ENCODE data around the gene EIF4EBP3. TPM values are rescaled to one million over a fixed set of nuclear protein-coding genes. Genes with fewer than 3 reads are reported as not detected.

EIF4EBP3 gene
- total and polyA plus RNA-seq, 2 of the 4 experiments (the other 2 are of a cell fraction): 0.36 to 2.1 TPM

- ATAC-seq (ENCODE audit: low read depth) (no peak), DNase-seq (no peak)
- WGBS, 2 experiments (ENCODE audit: extremely low coverage in 2 of 2, insufficient read length in 1 of 2): 90% methylated on average over 3 of the region's 5 CpGs; no CpG with 5 or more reads in 1 of the 2 experiments
- H4K5ac ChIP-seq (ENCODE audit: low read depth, low read length): no peak overlapping the region
- H3K9me1 ChIP-seq (ENCODE audit: insufficient read depth, low read length): peaks cover 19% of the 10 kb centered on the region
- H2BK5ac ChIP-seq (ENCODE audit: low read depth, low read length, poor library complexity, severe bottlenecking): no peak overlapping the region
- dilution Hi-C loops (cut with HindIII; ENCODE audit: low sequenced_read_pairs, unreplicated experiment) (no loop called here), intact Hi-C loops (cut with micrococcal nuclease) (no loop called here), in situ Hi-C loops (cut with MboI; ENCODE audit: low sequenced_read_pairs) (no loop called here)
- no peak overlapping the region for H2BK120ac ChIP-seq (ENCODE audit: low read depth, low read length)
- no peaks in the 10 kb centered on the region for H3K27me3 ChIP-seq (ENCODE audit: control insufficient read depth, insufficient read depth, low read length)
- H2BK15ac ChIP-seq (ENCODE audit: low read depth, low read length): no peak overlapping the region
- no peak overlapping the region for H3K4me2 ChIP-seq (ENCODE audit: low read depth, low read length)
- H3K4ac ChIP-seq (ENCODE audit: low read depth, low read length): no peak overlapping the region
- ChIA-PET CTCF (no interaction called here), POLR2A (ENCODE audit: unreplicated experiment) (no interaction called here)
- no peaks in the 10 kb centered on the region for H4K20me1 ChIP-seq (ENCODE audit: insufficient read depth, low read length)
- peaks cover 8% of the 10 kb centered on the region for H3K4me1 ChIP-seq (ENCODE audit: control insufficient read depth, insufficient read depth, low read length)
- no peak overlapping the region for H4K8ac ChIP-seq (ENCODE audit: low read depth in 2 of 2, low read length in 2 of 2)
- H3K18ac ChIP-seq (ENCODE audit: low read depth, low read length): no peak overlapping the region
- H2BK20ac ChIP-seq (ENCODE audit: low read depth, low read length): no peak overlapping the region
- H3K4me3 ChIP-seq (ENCODE audit: insufficient read depth, low read depth, low read length): no peak overlapping the region
- no peak overlapping the region for H3K23ac ChIP-seq (ENCODE audit: low read depth, low read length)
- no peak overlapping the region for H2AK5ac ChIP-seq (ENCODE audit: low read depth, low read length)
- H3K27ac ChIP-seq (ENCODE audit: insufficient read depth, low read length): no peak overlapping the region
- H2AK9ac ChIP-seq (replicated peaks; ENCODE audit: low read depth, low read length, poor library complexity): peak overlapping the region; percentile 13
- no peak overlapping the region for H3K14ac ChIP-seq (replicated peaks; ENCODE audit: low read depth, low read length)
- no peak overlapping the region for H4K91ac ChIP-seq (ENCODE audit: insufficient read depth, low read depth, low read length)
- no peak overlapping the region for H3K56ac ChIP-seq (ENCODE audit: extremely low read depth, insufficient read depth, low read length)
- no peaks in the 10 kb centered on the region for H3K9me3 ChIP-seq (ENCODE audit: control insufficient read depth, insufficient read depth, low read length)
- H3K79me1 ChIP-seq (ENCODE audit: low read depth in 1 of 2, low read length in 2 of 2): peaks cover 27 to 54% of the 10 kb centered on the region in 2 experiments
- TF ChIP-seq MAFK (IDR thresholded peaks at IDR 0.05; ENCODE audit: low read depth, low read length): no peak
- H2AFZ ChIP-seq (replicated peaks; ENCODE audit: low read length, poor library complexity): no peak overlapping the region
- H3K36me3 ChIP-seq (ENCODE audit: control insufficient read depth, insufficient read depth, low read length): peaks cover 28% of the 10 kb centered on the region
- H3K9ac ChIP-seq (ENCODE audit: low read depth, low read length): no peak overlapping the region
- BruUV-seq (replicated peaks): no TSS peak
These were observed 19.2 kb downstream of the EIF4EBP3 start for GRCh38 chr5:140566665-140567064.
